Thymus (tissue), 11 donors: ENCODE data around the gene DHX34. TPM values are rescaled to one million over a fixed set of nuclear protein-coding genes. Genes with fewer than 3 reads are reported as not detected.
A peak's percentile ranks its signal among the peaks of the same experiment; 100 is the strongest.
"Not testable (repeated sequence)": the region's sequence is repeated elsewhere in the genome, so short reads cannot be mapped to it uniquely, and the experiment has no call there.

Source experiments
- DNase-seq, 9 donors: peaks; one replicate each; pipeline ENCODE4 v3.0.0-alpha.2; 2013; ENCODE audit warnings: low spot score in 9 of 9, low read depth in 6 of 9, missing footprints in 1 of 9
- H3K27ac ChIP-seq, 2 donors: one replicate each; pipeline ENCODE4 v1.5.1; 2013; ENCODE audit warnings: control low read depth in 1 of 2, low read depth in 1 of 2, low read length in 1 of 2, mild to moderate bottlenecking in 1 of 2, moderate library complexity in 1 of 2
- H3K27me3 ChIP-seq, 2 donors: one replicate each; pipeline ENCODE4 v1.5.1; 2013; ENCODE audit warnings: low read length in 1 of 2; ENCODE audit not compliant: control insufficient read depth in 2 of 2, insufficient read depth in 1 of 2
- H3K36me3 ChIP-seq, 2 donors: one replicate each; pipeline ENCODE4 v1.5.1; 2013; ENCODE audit warnings: low read length in 1 of 2, mild to moderate bottlenecking in 1 of 2, moderate library complexity in 1 of 2; ENCODE audit not compliant: control insufficient read depth in 2 of 2, insufficient read depth in 2 of 2
- H3K4me1 ChIP-seq, 2 donors: one replicate each; pipeline ENCODE4 v1.5.1; 2013; ENCODE audit warnings: low read length in 2 of 2; ENCODE audit not compliant: control insufficient read depth in 2 of 2, insufficient read depth in 2 of 2
- H3K4me3 ChIP-seq, 2 donors: one replicate each; pipeline ENCODE4 v1.5.1; 2013; ENCODE audit warnings: low read length in 2 of 2, control low read depth in 1 of 2, mild to moderate bottlenecking in 1 of 2
- H3K9me3 ChIP-seq, 2 donors: one replicate each; pipeline ENCODE4 v1.5.1; 2013; ENCODE audit warnings: low read length in 1 of 2, mild to moderate bottlenecking in 1 of 2; ENCODE audit not compliant: control insufficient read depth in 2 of 2, insufficient read depth in 1 of 2
- WGBS: extraction: QIAGEN DNeasy Blood & Tissue Kit; methylation state at CpG from one replicate; pipeline ENCODE4 v1.1.7; 2013; 5-methylcytosine and 5-hydroxymethylcytosine counted together
- polyA plus RNA-seq: library from polyadenylated mRNA; stranded (reverse); fragments of 200-250 nt; gene quantifications from one replicate; pipeline ENCODE4 v1.2.3, GENCODE V29; 2013
- total RNA-seq: library from RNA; stranded (reverse); fragments of 120-200 nt; gene quantifications from one replicate; pipeline ENCODE4 v1.2.4, GENCODE V29; 2013
- donor health status: healthy.

Gene DHX34
- total and polyA plus RNA-seq, 2 donors = 5.2 to 16.0 TPM

GRCh38 chr19:47322058-47322457 lies 27.1 kb upstream of the DHX34 start:
- H3K9me3 ChIP-seq = no peaks in the 10 kb centered on the region
- no peaks in the 10 kb centered on the region for H3K36me3 ChIP-seq
- DNase-seq = no peak
- peaks cover 0 to 4% of the 10 kb centered on the region in 2 donors for H3K27me3 ChIP-seq
- 84% methylated on average over 2 of the region's 2 CpGs for WGBS
- H3K4me1 ChIP-seq = no peaks in the 10 kb centered on the region
- no peak overlapping the region for H3K27ac ChIP-seq
- no peak overlapping the region for H3K4me3 ChIP-seq

- no peaks in the 10 kb centered on the region for H3K4me1 ChIP-seq
- H3K4me3 ChIP-seq = no peak overlapping the region
- H3K9me3 ChIP-seq = no peaks in the 10 kb centered on the region
- no peak overlapping the region for H3K27ac ChIP-seq
- 90% methylated on average over 8 of the region's 8 CpGs for WGBS
- no peaks in the 10 kb centered on the region for H3K36me3 ChIP-seq
- peaks cover 0 to 4% of the 10 kb centered on the region in 2 donors for H3K27me3 ChIP-seq
- no peak for DNase-seq
Observed at GRCh38 chr19:47323409-47323808, 25.7 kb upstream of the DHX34 start.

GRCh38 chr19:47323872-47324271 lies 25.2 kb upstream of the DHX34 start:
- Histone ChIP-seq H3K4me1 (no peaks in the 10 kb centered on the region), H3K9me3 (no peaks in the 10 kb centered on the region), H3K36me3 (no peaks in the 10 kb centered on the region), H3K27me3 (peaks cover 0 to 4% of the 10 kb centered on the region in 2 donors), H3K4me3 (no peak overlapping the region), H3K27ac (no peak overlapping the region)
- 95% methylated on average over 12 of the region's 12 CpGs for WGBS
- DNase-seq = no peak

GRCh38 chr19:47324502-47324901 lies 24.6 kb upstream of the DHX34 start:
- Histone ChIP-seq H3K36me3 (no peaks in the 10 kb centered on the region), H3K27ac (no peak overlapping the region), H3K4me3 (no peak overlapping the region), H3K9me3 (no peaks in the 10 kb centered on the region), H3K27me3 (peaks cover 0 to 4% of the 10 kb centered on the region in 2 donors), H3K4me1 (no peaks in the 10 kb centered on the region)
- no peak for DNase-seq
- 43% methylated on average over 9 of the region's 9 CpGs for WGBS

- Histone ChIP-seq H3K27me3 (no peaks in the 10 kb centered on the region), H3K27ac (peak overlapping the region in 1 of 2 donors; percentile 65), H3K4me1 (no peaks in the 10 kb centered on the region), H3K4me3 (no peak overlapping the region), H3K9me3 (no peaks in the 10 kb centered on the region), H3K36me3 (no peaks in the 10 kb centered on the region)
- DNase-seq = no peak
- WGBS = 34% methylated on average over 9 of the region's 9 CpGs
Observed at GRCh38 chr19:47330466-47330869, 18.6 kb upstream of the DHX34 start.

- H3K36me3 ChIP-seq = no peaks in the 10 kb centered on the region
- no peaks in the 10 kb centered on the region for H3K27me3 ChIP-seq
- H3K4me3 ChIP-seq = no peak overlapping the region
- WGBS = 92% methylated on average over 6 of the region's 6 CpGs
- no peak for DNase-seq
- no peaks in the 10 kb centered on the region for H3K9me3 ChIP-seq
- H3K4me1 ChIP-seq = peaks cover 0 to 1% of the 10 kb centered on the region in 2 donors
- H3K27ac ChIP-seq = no peak overlapping the region
Observed at GRCh38 chr19:47331490-47331889, 17.6 kb upstream of the DHX34 start.

GRCh38 chr19:47331931-47332547 lies 17.1 kb upstream of the DHX34 start, which contains the start of gene C5AR2:
TSS of gene C5AR2 (plus strand) at chr19:47332175. CDS start at chr19:47340800, 8,625 bp downstream.
- H3K9me3 ChIP-seq = no peaks in the 10 kb centered on the region
- 85% methylated on average over 18 of the region's 18 CpGs for WGBS
- H3K27ac ChIP-seq = no peak within 1 kb of the TSS
- peaks cover 0 to 6% of the 10 kb centered on the region in 2 donors for H3K4me1 ChIP-seq
- no peaks in the 10 kb centered on the region for H3K36me3 ChIP-seq
- no peak within 1 kb of the TSS for H3K4me3 ChIP-seq
- H3K27me3 ChIP-seq = no peaks in the 10 kb centered on the region
- no peak for DNase-seq

- H3K4me3 ChIP-seq, H3K27me3 ChIP-seq, H3K4me1 ChIP-seq, H3K9me3 ChIP-seq, H3K27ac ChIP-seq, H3K36me3 ChIP-seq: not testable (repeated sequence)
- WGBS = 74% methylated on average over 18 of the region's 18 CpGs
- DNase-seq = peak in 3 of 9 donors; percentile 10 to 38 (median 17)
Observed at GRCh38 chr19:47336765-47337718, 12.1 kb upstream of the DHX34 start.

- Histone ChIP-seq H3K27ac (no peak overlapping the region), H3K4me3 (no peak overlapping the region), H3K27me3 (no peaks in the 10 kb centered on the region), H3K4me1 (peaks cover 0 to 7% of the 10 kb centered on the region in 2 donors), H3K9me3 (peaks cover 0 to 1% of the 10 kb centered on the region in 2 donors), H3K36me3 (no peaks in the 10 kb centered on the region)
- DNase-seq = no peak
- 94% methylated on average over 10 of the region's 10 CpGs for WGBS
Observed at GRCh38 chr19:47339196-47339880, 9.8 kb upstream of the DHX34 start.
